ENCODE data around the gene NPM3.
A peak's percentile ranks its signal among the peaks of the same experiment; 100 is the strongest.

Gene NPM3

DNA sequence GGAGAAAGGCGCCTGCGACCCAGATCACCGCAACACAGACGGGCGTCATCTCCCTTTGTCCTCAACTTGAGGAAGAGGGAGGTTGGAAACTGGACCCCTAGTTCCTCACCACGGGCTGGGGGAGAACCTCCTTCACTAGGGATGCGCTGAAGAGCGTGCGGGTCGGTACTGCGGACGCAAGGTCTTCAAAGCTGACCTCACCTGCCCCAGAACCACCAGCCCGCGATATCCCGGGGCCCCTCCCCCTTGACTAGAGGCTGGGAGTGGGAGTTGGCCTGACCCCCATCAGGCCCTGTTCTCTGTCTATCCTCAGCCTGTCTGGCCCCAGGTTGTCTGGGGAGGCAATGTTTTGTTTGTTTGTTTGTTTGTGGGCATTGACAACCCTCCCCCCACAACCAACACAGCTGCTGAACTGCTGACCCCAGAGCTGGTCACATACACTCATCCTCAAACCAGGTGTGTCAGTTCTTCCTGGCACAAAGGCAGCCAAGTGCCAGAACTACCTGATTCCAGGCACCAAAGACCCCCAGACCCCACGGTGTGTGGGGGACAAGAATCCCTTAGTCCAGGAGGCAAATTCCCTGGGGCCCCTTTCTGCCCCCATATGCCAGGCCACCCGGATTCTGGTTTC lies 2.9 kb downstream of the NPM3 start:
- Histone ChIP-seq H3K9me3 (ENCODE audit: insufficient read depth, low read length) (no peaks in the 10 kb centered on the region), H3F3A (ENCODE audit: insufficient read depth) (peaks cover 17% of the 10 kb centered on the region), H3K27me3 (ENCODE audit: low read length) (no peaks in the 10 kb centered on the region), H3K27ac (ENCODE audit: low read depth, low read length) (no peak overlapping the region), H4K20me1 (ENCODE audit: low read depth, low read length) (no peaks in the 10 kb centered on the region; the same call in 1 of the 2 replicates), H3K36me3 (ENCODE audit: low read length) (no peaks in the 10 kb centered on the region), H3K4me2 (ENCODE audit: low read depth, low read length, poor library complexity, severe bottlenecking) (peak overlapping the region; percentile 44), H3K9me2 (replicated peaks; ENCODE audit: insufficient read depth, low read length) (no peaks in the 10 kb centered on the region), H2AFZ (ENCODE audit: low read depth, low read length, severe bottlenecking) (no peak overlapping the region), H3K79me2 (ENCODE audit: insufficient read depth, low read length) (no peaks in the 10 kb centered on the region; the same call in 1 of the 2 replicates), H3K4me3 (ENCODE audit: insufficient read depth, low read length, poor library complexity, severe bottlenecking) (no peak overlapping the region), H3K9ac (ENCODE audit: low read length) (no peak overlapping the region)
- TF ChIP-seq EZH2phosphoT487 (conservative IDR thresholded peaks at IDR 0.05; ENCODE audit: low read length) = no peak
- TF ChIP-seq, protein P1, sequence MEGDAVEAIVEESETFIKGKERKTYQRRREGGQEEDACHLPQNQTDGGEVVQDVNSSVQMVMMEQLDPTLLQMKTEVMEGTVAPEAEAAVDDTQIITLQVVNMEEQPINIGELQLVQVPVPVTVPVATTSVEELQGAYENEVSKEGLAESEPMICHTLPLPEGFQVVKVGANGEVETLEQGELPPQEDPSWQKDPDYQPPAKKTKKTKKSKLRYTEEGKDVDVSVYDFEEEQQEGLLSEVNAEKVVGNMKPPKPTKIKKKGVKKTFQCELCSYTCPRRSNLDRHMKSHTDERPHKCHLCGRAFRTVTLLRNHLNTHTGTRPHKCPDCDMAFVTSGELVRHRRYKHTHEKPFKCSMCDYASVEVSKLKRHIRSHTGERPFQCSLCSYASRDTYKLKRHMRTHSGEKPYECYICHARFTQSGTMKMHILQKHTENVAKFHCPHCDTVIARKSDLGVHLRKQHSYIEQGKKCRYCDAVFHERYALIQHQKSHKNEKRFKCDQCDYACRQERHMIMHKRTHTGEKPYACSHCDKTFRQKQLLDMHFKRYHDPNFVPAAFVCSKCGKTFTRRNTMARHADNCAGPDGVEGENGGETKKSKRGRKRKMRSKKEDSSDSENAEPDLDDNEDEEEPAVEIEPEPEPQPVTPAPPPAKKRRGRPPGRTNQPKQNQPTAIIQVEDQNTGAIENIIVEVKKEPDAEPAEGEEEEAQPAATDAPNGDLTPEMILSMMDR (IDR thresholded peaks at IDR 0.05; ENCODE audit: insufficient read depth, low read length, poor library complexity, severe bottlenecking) = no peak

DNA sequence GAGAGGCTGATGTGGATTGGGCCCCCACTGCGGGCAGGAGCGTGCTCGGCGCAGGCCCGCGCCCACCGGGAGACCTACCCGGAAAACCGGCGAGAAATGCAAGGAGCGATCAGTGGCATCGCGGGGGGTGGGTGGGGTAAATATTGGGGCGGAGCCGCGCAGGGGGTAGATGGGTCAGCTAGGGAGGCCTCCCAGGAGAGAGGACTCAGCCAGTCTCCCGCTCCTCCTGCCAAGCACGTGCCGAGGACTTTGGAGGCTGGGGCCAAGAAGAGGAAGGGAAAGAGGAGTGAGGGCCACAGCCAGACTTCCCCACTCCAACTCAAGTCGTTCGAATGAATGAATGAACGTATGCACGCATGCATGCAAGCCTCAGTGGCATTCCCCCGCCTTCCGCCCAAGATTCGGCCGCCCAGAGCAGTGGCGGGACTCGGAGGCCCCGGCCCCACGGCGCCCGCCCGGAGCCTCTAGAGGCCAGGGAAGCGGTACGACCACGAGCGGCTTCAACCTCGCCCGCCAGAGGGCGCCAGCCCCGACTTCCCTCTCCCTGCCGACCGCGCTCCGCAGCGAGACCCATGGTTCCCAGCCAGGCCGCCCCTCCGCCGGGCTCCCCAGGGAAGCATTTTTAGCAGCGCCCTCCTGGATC lies 3.6 kb downstream of the NPM3 start:
- H3K79me2 ChIP-seq (ENCODE audit: insufficient read depth, low read length) = no peaks in the 10 kb centered on the region; the same call in 1 of the 2 replicates
- no peak overlapping the region for H3K4me3 ChIP-seq (ENCODE audit: insufficient read depth, low read length, poor library complexity, severe bottlenecking)
- H3K9me3 ChIP-seq (ENCODE audit: insufficient read depth, low read length) = no peaks in the 10 kb centered on the region
- H3K9ac ChIP-seq (ENCODE audit: low read length) = no peak overlapping the region; the same call in 1 of the 2 replicates
- peak overlapping the region; percentile 44 for H3K4me2 ChIP-seq (ENCODE audit: low read depth, low read length, poor library complexity, severe bottlenecking)
- peaks cover 11% of the 10 kb centered on the region for H3F3A ChIP-seq (ENCODE audit: insufficient read depth)
- no peak overlapping the region for H3K27ac ChIP-seq (ENCODE audit: low read depth, low read length)
- TF ChIP-seq, protein P1 (IDR thresholded peaks at IDR 0.05; ENCODE audit: insufficient read depth, low read length, poor library complexity, severe bottlenecking) = peak; percentile 48
- TF ChIP-seq EZH2phosphoT487 (conservative IDR thresholded peaks at IDR 0.05; ENCODE audit: low read length) = no peak
- H2AFZ ChIP-seq (ENCODE audit: low read depth, low read length, severe bottlenecking) = no peak overlapping the region
- H4K20me1 ChIP-seq (ENCODE audit: low read depth, low read length) = no peaks in the 10 kb centered on the region; the same call in 1 of the 2 replicates
- no peaks in the 10 kb centered on the region for H3K9me2 ChIP-seq (replicated peaks; ENCODE audit: insufficient read depth, low read length)
- H3K27me3 ChIP-seq (ENCODE audit: low read length) = no peaks in the 10 kb centered on the region
- H3K36me3 ChIP-seq (ENCODE audit: low read length) = no peaks in the 10 kb centered on the region

DNA sequence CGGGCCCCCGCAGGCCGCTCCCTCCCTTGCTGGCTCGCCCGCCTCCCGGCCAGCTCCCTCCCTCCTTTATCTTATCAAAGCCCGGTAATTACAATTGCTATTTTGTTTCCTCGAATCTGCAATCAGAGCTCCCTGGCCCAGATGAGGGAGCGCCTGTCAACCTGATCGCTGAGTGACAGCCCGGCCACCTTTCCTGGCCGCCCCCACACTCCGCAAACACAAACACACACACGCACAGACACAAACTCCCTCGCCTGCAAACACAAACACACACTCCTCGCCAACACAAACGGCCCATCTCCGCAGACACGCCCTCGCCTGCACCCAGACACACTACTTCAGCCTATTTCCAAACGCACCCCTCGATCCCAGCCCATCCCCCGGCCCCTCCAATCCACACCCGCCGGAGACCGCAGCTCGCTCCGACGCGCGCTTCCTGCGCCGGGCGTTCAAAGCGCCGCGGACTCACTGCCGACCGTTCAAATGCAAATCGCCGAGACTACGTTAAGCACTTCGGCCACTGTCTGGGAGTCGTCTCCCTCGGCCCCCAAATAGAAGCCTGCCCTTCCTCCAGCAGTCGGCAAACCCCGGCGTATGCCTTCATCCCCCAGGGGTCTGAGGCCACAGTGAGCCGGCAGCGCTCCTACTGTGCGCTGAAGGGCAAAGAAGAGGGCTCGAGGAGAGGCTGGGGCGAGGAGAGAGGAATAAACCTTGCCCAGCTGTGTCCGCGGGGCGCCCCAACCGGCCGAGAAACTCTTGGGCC lies 4.3 kb downstream of the NPM3 start:
- no peaks in the 10 kb centered on the region for H3K36me3 ChIP-seq (ENCODE audit: low read length)
- no peak overlapping the region; the same call in 1 of the 2 replicates for H3K9ac ChIP-seq (ENCODE audit: low read length)
- H3K4me3 ChIP-seq (ENCODE audit: insufficient read depth, low read length, poor library complexity, severe bottlenecking) = no peak overlapping the region

More for the DNA sequence above, 4.3 kb downstream of the NPM3 start:
- no peaks in the 10 kb centered on the region for H3K27me3 ChIP-seq (ENCODE audit: low read length)
- H3K79me2 ChIP-seq (ENCODE audit: insufficient read depth, low read length) = no peaks in the 10 kb centered on the region; the same call in 1 of the 2 replicates
- no peak overlapping the region for H3K27ac ChIP-seq (ENCODE audit: low read depth, low read length)
- peak overlapping the region; percentile 44 for H3K4me2 ChIP-seq (ENCODE audit: low read depth, low read length, poor library complexity, severe bottlenecking)
- 0 out of 2 replicates have a peak, but pooled peaks cover 4% of the 10 kb centered on the region for H3F3A ChIP-seq (ENCODE audit: insufficient read depth)
- H3K9me3 ChIP-seq (ENCODE audit: insufficient read depth, low read length) = no peaks in the 10 kb centered on the region
- H2AFZ ChIP-seq (ENCODE audit: low read depth, low read length, severe bottlenecking) = no peak overlapping the region
- TF ChIP-seq, protein P1 (IDR thresholded peaks at IDR 0.05; ENCODE audit: insufficient read depth, low read length, poor library complexity, severe bottlenecking) = no peak
- H4K20me1 ChIP-seq (ENCODE audit: low read depth, low read length) = no peaks in the 10 kb centered on the region; the same call in 1 of the 2 replicates
- no peaks in the 10 kb centered on the region for H3K9me2 ChIP-seq (replicated peaks; ENCODE audit: insufficient read depth, low read length)
